Astrocyte (in vitro differentiated cells and primary cell): ENCODE data around the gene FA2H. TPM values are rescaled to one million over a fixed set of nuclear protein-coding genes. Genes with fewer than 3 reads are reported as not detected.

ENCODE experiments used
- DNase-seq: peaks from one replicate; pipeline ENCODE4 v3.0.0-alpha.2; 2010; ENCODE audit warnings: low read depth
- FAIRE-seq: peaks from 2 replicates; lab custom pipeline; 2011; peaks lifted over from hg19 to GRCh38; lab: Jason Lieb, UNC
- H2AFZ ChIP-seq: 2 replicates; pipeline ENCODE4 v1.6.0; 2012; ENCODE audit warnings: low read depth, low read length, inconsistent platforms
- H3K27ac ChIP-seq: 2 replicates; pipeline ENCODE4 v1.5.1; 2011; ENCODE audit warnings: low read depth, low read length, inconsistent platforms
- H3K27me3 ChIP-seq: 2 replicates; pipeline ENCODE4 v1.6.0; 2011; ENCODE audit warnings: low read length, inconsistent platforms; ENCODE audit not compliant: insufficient read depth
- H3K36me3 ChIP-seq: 2 replicates; pipeline ENCODE4 v1.5.1; 2011; ENCODE audit warnings: low read length, inconsistent platforms; ENCODE audit not compliant: insufficient read depth
- H3K4me1 ChIP-seq: 2 replicates; pipeline ENCODE4 v1.5.1; 2011; ENCODE audit warnings: low read length, inconsistent platforms; ENCODE audit not compliant: insufficient read depth
- H3K4me2 ChIP-seq: 2 replicates; pipeline ENCODE4 v1.6.0; 2012; ENCODE audit warnings: low read length, inconsistent platforms
- H3K4me3 ChIP-seq: 2 replicates; pipeline ENCODE4 v1.5.1; 2011; ENCODE audit warnings: low read depth, mild to moderate bottlenecking, low read length, inconsistent platforms; ENCODE audit not compliant: insufficient read depth
- H3K79me2 ChIP-seq: 2 replicates; pipeline ENCODE4 v1.6.0; 2012; ENCODE audit warnings: mild to moderate bottlenecking, low read length, inconsistent platforms; ENCODE audit not compliant: insufficient read depth
- H3K9ac ChIP-seq: 2 replicates; pipeline ENCODE4 v1.6.0; 2012; ENCODE audit warnings: mild to moderate bottlenecking, low read length, inconsistent platforms
- H3K9me3 ChIP-seq: 2 replicates; pipeline ENCODE4 v1.5.1; 2012; ENCODE audit warnings: low read depth, mild to moderate bottlenecking, low read length, inconsistent platforms; ENCODE audit not compliant: insufficient read depth
- H4K20me1 ChIP-seq: 2 replicates; pipeline ENCODE4 v1.6.0; 2012; ENCODE audit warnings: low read length, inconsistent platforms; ENCODE audit not compliant: insufficient read depth
- H3K27ac Mint-ChIP-seq: one replicate; pipeline ENCODE4 v1.8.0; 2021; ENCODE audit warnings: mild to moderate bottlenecking, mixed read lengths; ENCODE audit not compliant: unreplicated experiment
- H3K27me3 Mint-ChIP-seq: one replicate; pipeline ENCODE4 v1.8.0; 2021; ENCODE audit warnings: low read depth, mixed read lengths; ENCODE audit not compliant: unreplicated experiment
- H3K36me3 Mint-ChIP-seq: one replicate; pipeline ENCODE4 v1.8.0; 2021; ENCODE audit warnings: low read depth, mixed read lengths; ENCODE audit not compliant: unreplicated experiment
- H3K4me1 Mint-ChIP-seq: one replicate; pipeline ENCODE4 v1.8.0; 2021; ENCODE audit warnings: low read depth, mixed read lengths; ENCODE audit not compliant: unreplicated experiment
- H3K4me3 Mint-ChIP-seq: one replicate; pipeline ENCODE4 v1.8.0; 2021; ENCODE audit warnings: mild to moderate bottlenecking, moderate library complexity, mixed read lengths; ENCODE audit not compliant: unreplicated experiment
- H3K9me3 Mint-ChIP-seq: one replicate; pipeline ENCODE4 v1.8.0; 2021; ENCODE audit warnings: mild to moderate bottlenecking, mixed read lengths; ENCODE audit not compliant: unreplicated experiment
- EZH2 ChIP-seq: IDR thresholded peaks from 2 replicates; pipeline ENCODE4 v1.6.1; 2012; ENCODE audit warnings: mild to moderate bottlenecking, low read length, inconsistent platforms; ENCODE audit not compliant: insufficient read depth
- total RNA-seq: library from RNA; stranded (reverse); gene quantifications from 2 replicates; pipeline ENCODE4 v1.2.1, GENCODE V29; 2021
- TF ChIP-seq, protein P1 (sequence below): IDR thresholded peaks from 2 replicates; pipeline ENCODE4 v1.5.1; 2011; ENCODE audit warnings: low read depth, mild to moderate bottlenecking, inconsistent platforms, low read length, moderate library complexity; ENCODE audit not compliant: insufficient read depth

The FA2H gene
- total RNA-seq, 1 donor from 2014 or later = 0.14 TPM

DNA sequence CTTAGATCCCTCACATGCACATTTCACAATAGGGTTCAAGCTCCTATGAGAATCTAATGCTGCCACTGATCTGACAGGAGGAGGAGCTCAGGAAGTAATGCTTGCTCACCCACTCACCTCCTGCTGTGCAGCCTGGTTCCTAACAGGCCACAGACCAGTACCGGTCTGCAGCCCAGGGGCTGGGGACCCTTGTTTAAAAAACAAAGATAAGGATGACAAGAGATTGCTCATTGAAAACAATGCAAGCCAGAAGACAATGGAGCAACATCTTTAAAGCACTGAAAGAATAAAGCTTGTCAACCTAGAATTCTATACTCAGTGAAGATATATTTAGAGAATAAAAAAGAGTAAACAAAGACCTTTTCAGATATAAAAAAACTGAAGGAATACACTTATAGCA lies 22.8 kb upstream of the FA2H start:
- H3K27me3 ChIP-seq = peaks cover 17% of the 10 kb centered on the region
- no peaks in the 10 kb centered on the region for H3K79me2 ChIP-seq
- Mint-ChIP-seq H3K4me1 (no peaks in the 10 kb centered on the region), H3K27me3 (peaks cover 14% of the 10 kb centered on the region), H3K36me3 (no peaks in the 10 kb centered on the region), H3K9me3 (peaks cover 4% of the 10 kb centered on the region), H3K27ac (no peak overlapping the region), H3K4me3 (no peak overlapping the region)
- H2AFZ ChIP-seq = no peak overlapping the region
- no peaks in the 10 kb centered on the region for H4K20me1 ChIP-seq
- H3K9me3 ChIP-seq = no peaks in the 10 kb centered on the region
- no peak overlapping the region for H3K27ac ChIP-seq
- FAIRE-seq (no peak), DNase-seq (no peak)
- no peak overlapping the region for H3K4me3 ChIP-seq
- H3K4me2 ChIP-seq = no peak overlapping the region
- H3K4me1 ChIP-seq = no peaks in the 10 kb centered on the region
- no peak overlapping the region for H3K9ac ChIP-seq
- TF ChIP-seq, protein P1, sequence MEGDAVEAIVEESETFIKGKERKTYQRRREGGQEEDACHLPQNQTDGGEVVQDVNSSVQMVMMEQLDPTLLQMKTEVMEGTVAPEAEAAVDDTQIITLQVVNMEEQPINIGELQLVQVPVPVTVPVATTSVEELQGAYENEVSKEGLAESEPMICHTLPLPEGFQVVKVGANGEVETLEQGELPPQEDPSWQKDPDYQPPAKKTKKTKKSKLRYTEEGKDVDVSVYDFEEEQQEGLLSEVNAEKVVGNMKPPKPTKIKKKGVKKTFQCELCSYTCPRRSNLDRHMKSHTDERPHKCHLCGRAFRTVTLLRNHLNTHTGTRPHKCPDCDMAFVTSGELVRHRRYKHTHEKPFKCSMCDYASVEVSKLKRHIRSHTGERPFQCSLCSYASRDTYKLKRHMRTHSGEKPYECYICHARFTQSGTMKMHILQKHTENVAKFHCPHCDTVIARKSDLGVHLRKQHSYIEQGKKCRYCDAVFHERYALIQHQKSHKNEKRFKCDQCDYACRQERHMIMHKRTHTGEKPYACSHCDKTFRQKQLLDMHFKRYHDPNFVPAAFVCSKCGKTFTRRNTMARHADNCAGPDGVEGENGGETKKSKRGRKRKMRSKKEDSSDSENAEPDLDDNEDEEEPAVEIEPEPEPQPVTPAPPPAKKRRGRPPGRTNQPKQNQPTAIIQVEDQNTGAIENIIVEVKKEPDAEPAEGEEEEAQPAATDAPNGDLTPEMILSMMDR = no peak
- TF ChIP-seq EZH2 = no peak
- H3K36me3 ChIP-seq = no peaks in the 10 kb centered on the region

DNA sequence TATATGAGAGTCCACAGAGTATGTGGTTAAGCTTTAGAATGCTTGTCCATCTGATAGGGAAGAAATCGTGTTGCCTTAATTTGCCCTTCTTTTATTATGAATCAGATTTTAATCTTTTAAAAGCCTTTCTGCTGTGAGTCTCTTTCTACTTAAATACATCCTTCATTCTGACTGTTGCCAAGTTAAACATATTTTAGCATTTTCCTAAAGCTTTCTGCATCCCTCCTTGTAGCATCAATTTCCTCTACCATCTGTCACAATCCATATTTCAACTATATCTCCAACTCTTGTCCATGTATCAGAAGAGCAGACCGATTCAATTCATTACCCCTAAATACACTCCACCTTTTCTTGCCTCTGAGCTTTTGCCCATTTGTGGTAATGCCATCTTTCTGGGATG lies 20.5 kb upstream of the FA2H start:
- no peak overlapping the region for H3K4me2 ChIP-seq
- Mint-ChIP-seq H3K4me1 (no peaks in the 10 kb centered on the region), H3K36me3 (no peaks in the 10 kb centered on the region), H3K27ac (no peak overlapping the region), H3K9me3 (peaks cover 8% of the 10 kb centered on the region), H3K27me3 (peaks cover 14% of the 10 kb centered on the region), H3K4me3 (no peak overlapping the region)
- DNase-seq (no peak), FAIRE-seq (no peak)
- no peaks in the 10 kb centered on the region for H4K20me1 ChIP-seq
- peaks cover 3% of the 10 kb centered on the region for H3K9me3 ChIP-seq
- TF ChIP-seq, protein P1 = no peak
- no peak for TF ChIP-seq EZH2
- no peaks in the 10 kb centered on the region for H3K4me1 ChIP-seq
- H2AFZ ChIP-seq = no peak overlapping the region
- no peaks in the 10 kb centered on the region for H3K36me3 ChIP-seq
- no peak overlapping the region for H3K27ac ChIP-seq
- H3K27me3 ChIP-seq = peaks cover 17% of the 10 kb centered on the region
- no peak overlapping the region for H3K9ac ChIP-seq
- no peaks in the 10 kb centered on the region for H3K79me2 ChIP-seq
- no peak overlapping the region for H3K4me3 ChIP-seq

DNA sequence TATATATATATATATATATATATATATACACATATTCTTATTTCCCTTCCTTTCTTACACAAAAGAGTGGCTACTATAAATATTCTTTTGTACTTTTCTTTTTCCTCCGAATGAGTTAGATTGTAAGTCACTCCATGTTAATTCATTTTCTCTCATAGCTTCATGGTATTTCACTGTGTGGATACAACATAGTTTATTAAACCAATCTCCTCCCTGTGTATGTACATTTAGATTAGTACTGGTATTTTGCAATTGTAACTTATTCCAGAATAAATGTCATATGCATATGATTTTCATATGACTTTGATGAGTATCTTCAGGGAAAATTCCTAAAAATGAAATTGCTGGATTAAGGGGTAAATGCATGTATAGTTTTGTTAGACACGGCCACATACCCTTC lies 20.0 kb upstream of the FA2H start:
- H3K4me1 Mint-ChIP-seq = no peaks in the 10 kb centered on the region
- no peak overlapping the region for H3K4me2 ChIP-seq
- no peaks in the 10 kb centered on the region for H3K79me2 ChIP-seq

More for the DNA sequence above, 20.0 kb upstream of the FA2H start:
- no peak overlapping the region for H3K27ac Mint-ChIP-seq
- peaks cover 8% of the 10 kb centered on the region for H3K9me3 Mint-ChIP-seq
- no peaks in the 10 kb centered on the region for H3K36me3 Mint-ChIP-seq
- H3K36me3 ChIP-seq = no peaks in the 10 kb centered on the region
- no peak overlapping the region for H2AFZ ChIP-seq
- H3K4me1 ChIP-seq = no peaks in the 10 kb centered on the region
- H3K4me3 Mint-ChIP-seq = no peak overlapping the region
- H3K4me3 ChIP-seq = no peak overlapping the region
- no peak overlapping the region for H3K9ac ChIP-seq
- H3K27me3 ChIP-seq = peaks cover 17% of the 10 kb centered on the region
- no peak for TF ChIP-seq EZH2
- TF ChIP-seq, protein P1 = no peak
- peaks cover 14% of the 10 kb centered on the region for H3K27me3 Mint-ChIP-seq
- peaks cover 3% of the 10 kb centered on the region for H3K9me3 ChIP-seq
- no peaks in the 10 kb centered on the region for H4K20me1 ChIP-seq
- H3K27ac ChIP-seq = no peak overlapping the region
- FAIRE-seq = no peak
- no peak for DNase-seq
